ENCODE data around the gene TPO. TPM values are rescaled to one million over a fixed set of nuclear protein-coding genes. Genes with fewer than 3 reads are reported as not detected.

TPO gene
- total RNA-seq, 1 experiment from 2014 or later = not detected

- WGBS (ENCODE audit: extremely low coverage, insufficient read length, low lambda C conversion rate) = no CpG with 5 or more reads among the region's 18 CpGs
- Histone ChIP-seq H3K9me3 (ENCODE audit: control insufficient read depth, low read depth, low read length) (no peaks in the 10 kb centered on the region), H3K4ac (ENCODE audit: low read depth, low read length) (no peak overlapping the region), H2BK5ac (ENCODE audit: insufficient read length, low read length) (no peak overlapping the region), H3K23ac (ENCODE audit: insufficient read length, low read depth, low read length) (no peak overlapping the region), H2BK12ac (ENCODE audit: insufficient read length, low read depth, low read length) (no peak overlapping the region), H4K91ac (ENCODE audit: insufficient read length, low read depth, low read length) (no peak overlapping the region), H3K23me2 (ENCODE audit: insufficient read length, low read depth, low read length, poor library complexity, severe bottlenecking) (no peaks in the 10 kb centered on the region), H4K20me1 (ENCODE audit: control insufficient read depth, insufficient read depth, insufficient read length) (no peaks in the 10 kb centered on the region), H4K8ac (replicated peaks; ENCODE audit: insufficient read length, low read depth, low read length) (no peak overlapping the region), H3K4me1 (ENCODE audit: insufficient read depth, low read length) (peaks cover 3% of the 10 kb centered on the region; the same call in 1 of the 2 replicates), H3T11ph (ENCODE audit: low read length) (no peak overlapping the region), H2AK5ac (ENCODE audit: insufficient read length, low read length) (no peak overlapping the region), H3K9ac (ENCODE audit: extremely low read depth, insufficient read length, low read length) (no peak overlapping the region), H3K27me3 (ENCODE audit: insufficient read depth, low read length) (no peaks in the 10 kb centered on the region), H3K79me2 (ENCODE audit: insufficient read depth, low read length) (no peaks in the 10 kb centered on the region; the same call in 1 of the 2 replicates), H2BK20ac (ENCODE audit: low read depth, low read length, poor library complexity, severe bottlenecking) (no peak overlapping the region), H4K5ac (ENCODE audit: insufficient read length, low read depth, low read length) (no peak overlapping the region), H3K4me2 (ENCODE audit: insufficient read depth, insufficient read length, low read length) (no peak overlapping the region), H3K18ac (ENCODE audit: insufficient read length, low read depth, low read length) (no peak overlapping the region), H3K79me1 (ENCODE audit: insufficient read depth, low read depth, low read length, poor library complexity, severe bottlenecking) (no peaks in the 10 kb centered on the region), H2BK120ac (ENCODE audit: low read depth, low read length, poor library complexity, severe bottlenecking) (no peak overlapping the region), H3K14ac (ENCODE audit: insufficient read depth, low read length) (no peak overlapping the region; the same call in 1 of the 2 replicates), H3K27ac (ENCODE audit: insufficient read length, low read depth, low read length) (no peak overlapping the region), H2AFZ (ENCODE audit: low read length) (no peak overlapping the region), H2BK15ac (ENCODE audit: low read depth, low read length) (no peak overlapping the region), H3K56ac (ENCODE audit: insufficient read length, low read depth, low read length) (no peak overlapping the region)
- Mint-ChIP-seq H3K4me3 (peak overlapping the region in 1 of 2 experiments; percentile 62; a peak in 2 of 5 replicates), H3K27me3 (ENCODE audit: low read depth) (no peaks in the 10 kb centered on the region; the same call in 1 of the 2 replicates), H3K9me3 (no peaks in the 10 kb centered on the region), H3K27ac (peak overlapping the region; percentile 8 to 84 (median 59); a peak in 6 of 7 replicates), H3K4me1 (peaks cover 16 to 20% of the 10 kb centered on the region in 2 experiments), H3K36me3 (ENCODE audit: insufficient read depth in 1 of 3, low read depth in 3 of 3) (no peaks in the 10 kb centered on the region)
- TF ChIP-seq CTCF (conservative IDR thresholded peaks at IDR 0.05) = peak; percentile 41; the same call in 2 of the 3 replicates
- peak; percentile 63 for DNase-seq
Observed at GRCh38 chr2:1590596-1591460, 177.6 kb downstream of the TPO start.

All from H9 (cell line).